ENCODE measurements around the gene TNFRSF4.

The TNFRSF4 gene

GRCh38 chr1:1216770-1217620, 3.0 kb upstream of the TNFRSF4 start:
- DNase-seq = no peak

- no peak for DNase-seq
Observed at GRCh38 chr1:1215881-1216605, 2.1 kb upstream of the TNFRSF4 start.

GRCh38 chr1:1215080-1215676, 1.2 kb upstream of the TNFRSF4 start:
- DNase-seq = no peak

GRCh38 chr1:1212780-1213344, 1.1 kb downstream of the TNFRSF4 start:
- no peak for DNase-seq

- no peak for DNase-seq
Observed at GRCh38 chr1:1211541-1212441, 2.2 kb downstream of the TNFRSF4 start.

GRCh38 chr1:1210726-1211540, 3.0 kb downstream of the TNFRSF4 start:
- DNase-seq = no peak

- DNase-seq = no peak
Observed at GRCh38 chr1:1208713-1209433, 5.1 kb downstream of the TNFRSF4 start.

GRCh38 chr1:1207571-1207892, 6.4 kb downstream of the TNFRSF4 start:
- no peak for DNase-seq

- no peak for DNase-seq
Observed at GRCh38 chr1:1206966-1207531, 6.9 kb downstream of the TNFRSF4 start.

GRCh38 chr1:1206376-1206965, 7.5 kb downstream of the TNFRSF4 start, which contains the start of gene TNFRSF18:
Gene TNFRSF18, minus strand, starts transcription at chr1:1206592. Its CDS starts 21 bp downstream, at chr1:1206571.
- DNase-seq = peak; percentile 51

- no peak for DNase-seq
Observed at GRCh38 chr1:1205769-1206375, 8.1 kb downstream of the TNFRSF4 start.

- DNase-seq = no peak
Observed at GRCh38 chr1:1204998-1205768, 8.8 kb downstream of the TNFRSF4 start.

- no peak for DNase-seq
Observed at GRCh38 chr1:1204425-1204920, 9.5 kb downstream of the TNFRSF4 start.

GRCh38 chr1:1203561-1204424, 10.2 kb downstream of the TNFRSF4 start:
- DNase-seq = no peak

- DNase-seq = peak; percentile 25
Observed at GRCh38 chr1:1202831-1203560, 11.0 kb downstream of the TNFRSF4 start.

- DNase-seq = peak; percentile 49
Observed at GRCh38 chr1:1200876-1201810, 12.8 kb downstream of the TNFRSF4 start.
